Measurements from ENCODE around the gene FSTL4. TPM values are rescaled to one million over a fixed set of nuclear protein-coding genes. Genes with fewer than 3 reads are reported as not detected.
"Not testable (repeated sequence)": the region's sequence is repeated elsewhere in the genome, so short reads cannot be mapped to it uniquely, and the experiment has no call there.

The FSTL4 gene
- total RNA-seq, 2 donors from 2014 or later: not detected

DNA sequence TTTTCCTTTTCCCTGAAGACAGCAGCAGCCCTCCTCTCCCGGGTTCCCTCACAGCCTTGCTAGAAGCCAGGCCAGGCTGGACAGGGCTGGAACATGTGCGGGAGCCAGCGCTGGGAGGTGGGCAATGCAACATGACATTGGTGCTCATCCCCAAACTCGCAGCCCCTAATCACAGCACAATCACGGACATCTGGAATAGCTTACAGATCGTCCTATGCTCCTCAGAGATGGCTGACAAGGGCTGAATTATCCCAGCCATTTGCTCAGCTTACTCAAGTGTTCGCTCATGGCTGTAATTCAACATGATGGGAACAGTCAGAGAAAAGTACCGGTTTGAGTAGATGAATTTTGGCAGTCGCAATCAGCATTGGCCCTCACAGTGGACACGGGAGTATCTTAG lies 49.8 kb downstream of the FSTL4 start:
- H3K4me1 Mint-ChIP-seq (ENCODE audit: low read depth in 2 of 2): no peaks in the 10 kb centered on the region
- H3K27me3 Mint-ChIP-seq: peaks cover 19 to 29% of the 10 kb centered on the region in 2 donors
- ATAC-seq (no peak), DNase-seq (ENCODE audit: low spot score) (no peak)
- H3K9me3 Mint-ChIP-seq: no peaks in the 10 kb centered on the region
- H3K4me3 Mint-ChIP-seq: no peak overlapping the region
- H3K36me3 Mint-ChIP-seq: no peaks in the 10 kb centered on the region
- no peak overlapping the region for H3K27ac Mint-ChIP-seq

DNA sequence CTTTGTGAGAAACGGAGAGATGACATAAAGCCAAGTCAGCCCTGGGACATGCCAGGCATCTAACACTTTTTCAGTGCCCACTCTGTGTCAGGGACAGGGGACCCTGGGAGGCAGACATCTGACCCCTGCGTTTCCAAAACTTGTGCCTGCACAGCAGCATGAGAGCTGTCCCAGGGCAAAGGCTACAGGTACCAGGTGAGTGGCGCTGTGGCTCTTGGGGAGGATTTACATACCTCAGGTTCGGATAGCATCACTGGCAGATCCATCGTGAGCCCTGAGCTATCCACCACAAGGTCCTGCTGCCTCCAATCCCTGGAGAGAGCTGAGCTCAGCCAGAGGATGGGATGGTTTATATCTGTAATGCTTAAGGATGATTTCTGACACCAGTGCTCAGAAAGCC lies 52.4 kb downstream of the FSTL4 start:
- DNase-seq (ENCODE audit: low spot score): no peak
- Mint-ChIP-seq H3K4me3 (no peak overlapping the region), H3K36me3 (no peaks in the 10 kb centered on the region), H3K27ac (no peak overlapping the region), H3K4me1 (ENCODE audit: low read depth in 2 of 2) (no peaks in the 10 kb centered on the region), H3K9me3 (no peaks in the 10 kb centered on the region), H3K27me3 (peaks cover 20 to 24% of the 10 kb centered on the region in 2 donors)
- ATAC-seq: peak in 1 of 2 donors; percentile 26

DNA sequence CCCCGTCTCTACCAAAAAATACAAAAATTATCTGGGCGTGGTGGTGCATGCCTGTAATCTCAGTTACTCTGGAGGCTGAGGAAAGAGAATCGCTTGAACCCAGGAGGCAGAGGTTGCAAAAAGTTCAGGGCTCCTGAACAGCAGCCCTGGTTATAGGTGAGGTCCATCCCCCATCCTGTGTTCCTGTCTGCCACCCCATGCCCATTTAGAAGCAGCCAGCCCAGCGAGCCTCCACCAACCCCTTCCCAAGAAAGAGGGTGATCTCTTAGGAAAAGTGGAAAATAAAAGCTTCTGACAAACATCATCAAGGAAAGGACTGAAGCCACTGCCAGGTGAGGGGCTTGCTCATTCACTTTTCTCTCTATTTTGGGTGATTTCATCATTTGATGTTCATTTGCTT lies 55.8 kb downstream of the FSTL4 start:
- ATAC-seq (no peak), DNase-seq (ENCODE audit: low spot score) (no peak)
- Mint-ChIP-seq H3K9me3 (no peaks in the 10 kb centered on the region), H3K4me1 (ENCODE audit: low read depth in 2 of 2) (no peaks in the 10 kb centered on the region), H3K36me3 (no peaks in the 10 kb centered on the region), H3K27me3 (peaks cover 24 to 46% of the 10 kb centered on the region in 2 donors), H3K27ac (no peak overlapping the region), H3K4me3 (no peak overlapping the region)

DNA sequence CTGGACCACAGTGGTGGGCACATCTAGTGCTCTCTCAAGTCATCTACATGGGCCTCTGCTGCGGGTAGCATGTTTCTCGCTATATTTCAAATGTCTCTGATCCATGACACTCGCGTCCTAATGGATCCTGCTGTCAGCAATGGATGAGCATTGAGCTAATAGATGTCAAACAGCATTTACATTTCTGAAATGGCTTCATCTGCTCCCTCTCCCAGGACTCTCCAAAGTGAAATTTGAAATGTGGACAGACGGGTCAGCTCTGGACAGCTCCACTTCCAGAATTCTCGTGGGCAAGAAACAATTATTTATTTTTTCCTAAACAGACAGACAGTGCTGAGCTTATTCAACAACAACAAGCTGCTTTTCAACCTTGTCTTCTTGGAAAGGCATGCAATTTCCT lies 58.1 kb downstream of the FSTL4 start:
- Mint-ChIP-seq H3K27me3 (peaks cover 26 to 65% of the 10 kb centered on the region in 2 donors), H3K36me3 (no peaks in the 10 kb centered on the region), H3K4me3 (no peak overlapping the region), H3K4me1 (ENCODE audit: low read depth in 2 of 2) (no peaks in the 10 kb centered on the region), H3K9me3 (no peaks in the 10 kb centered on the region), H3K27ac (no peak overlapping the region)
- DNase-seq (ENCODE audit: low spot score) (no peak), ATAC-seq (no peak)

DNA sequence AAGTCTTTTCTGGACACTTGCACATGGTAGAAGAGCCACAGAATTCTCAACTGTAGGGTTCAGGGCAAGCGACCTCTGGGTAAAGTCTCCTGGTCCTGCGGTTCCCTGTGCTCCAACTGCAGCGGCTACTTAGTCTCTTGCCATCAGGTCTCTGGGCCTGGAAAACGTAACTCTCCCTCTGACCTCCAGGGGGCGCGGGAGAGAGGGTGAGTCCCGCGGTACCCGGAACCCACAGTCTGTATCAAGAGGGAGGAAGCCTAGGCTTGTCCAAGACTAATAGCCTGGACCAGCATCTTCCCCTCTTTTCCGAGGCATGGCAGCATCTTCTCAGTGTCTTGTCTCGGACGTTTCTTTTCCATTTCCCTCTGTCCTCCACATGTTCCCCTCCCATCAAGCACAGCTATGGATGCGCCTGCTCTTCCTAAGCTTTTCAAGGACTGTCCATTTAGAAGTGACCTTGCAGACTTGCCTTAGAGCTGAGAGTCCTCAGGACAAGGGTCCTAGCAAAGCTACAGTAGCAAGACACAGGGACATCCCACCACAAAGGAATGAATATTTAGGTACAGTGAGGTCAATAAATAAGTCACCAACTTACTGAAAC lies 59.3 kb downstream of the FSTL4 start:
- peak; percentile 62 to 73 for ATAC-seq
- no peak overlapping the region for H3K27ac Mint-ChIP-seq
- no peaks in the 10 kb centered on the region for H3K9me3 Mint-ChIP-seq
- DNase-seq (ENCODE audit: low spot score): no peak
- H3K4me3 Mint-ChIP-seq: no peak overlapping the region
- no peaks in the 10 kb centered on the region for H3K4me1 Mint-ChIP-seq (ENCODE audit: low read depth in 2 of 2)
- no peaks in the 10 kb centered on the region for H3K36me3 Mint-ChIP-seq
- peaks cover 22 to 68% of the 10 kb centered on the region in 2 donors for H3K27me3 Mint-ChIP-seq

DNA sequence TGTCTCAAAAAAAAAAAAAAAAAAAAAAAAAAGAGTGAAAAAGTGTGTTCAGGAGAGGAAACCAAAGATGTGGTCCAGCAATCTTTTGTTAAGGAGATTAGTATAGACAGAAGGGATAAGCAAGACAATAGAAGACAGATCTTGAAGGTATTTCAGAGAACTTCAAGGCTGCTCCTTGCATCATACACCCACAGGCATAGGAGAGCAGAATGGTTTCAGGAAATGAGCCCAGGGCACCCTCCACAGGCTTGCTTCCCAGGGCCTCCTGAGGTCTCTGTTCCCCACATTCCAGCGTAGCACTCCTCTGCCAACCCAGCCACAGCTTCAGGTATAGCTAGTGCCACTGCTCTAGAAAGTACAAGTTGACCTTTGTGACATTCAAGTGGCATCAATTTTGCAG lies 65.8 kb downstream of the FSTL4 start:
- Mint-ChIP-seq H3K27me3 (peaks cover 32 to 72% of the 10 kb centered on the region in 2 donors), H3K9me3 (no peaks in the 10 kb centered on the region), H3K27ac (no peak overlapping the region), H3K36me3 (no peaks in the 10 kb centered on the region), H3K4me3 (no peak overlapping the region), H3K4me1 (ENCODE audit: low read depth in 2 of 2) (no peaks in the 10 kb centered on the region)
- DNase-seq (ENCODE audit: low spot score) (no peak), ATAC-seq (no peak)

DNA sequence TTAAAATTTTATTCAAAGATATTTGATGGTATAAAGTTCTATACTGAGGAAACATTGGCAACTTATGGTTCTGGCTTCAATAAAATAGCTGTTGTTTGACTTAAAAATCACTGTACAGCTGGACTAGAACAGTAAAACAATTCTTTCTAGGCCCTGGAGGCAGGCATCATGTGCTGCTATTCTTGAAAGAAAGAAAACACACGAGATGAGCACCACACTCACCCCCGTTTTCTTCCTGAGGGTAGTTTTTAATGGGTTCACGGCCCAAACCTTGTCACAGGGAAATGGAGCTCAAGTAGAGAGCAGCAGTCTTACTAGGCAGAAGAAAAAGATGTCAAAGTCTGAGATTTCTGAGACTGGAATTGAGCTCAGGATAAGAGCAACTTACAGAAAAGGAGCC lies 68.0 kb downstream of the FSTL4 start:
- DNase-seq (ENCODE audit: low spot score) (no peak), ATAC-seq (no peak)
- Mint-ChIP-seq H3K4me1 (ENCODE audit: low read depth in 2 of 2) (no peaks in the 10 kb centered on the region), H3K27ac (no peak overlapping the region), H3K4me3 (no peak overlapping the region), H3K36me3 (no peaks in the 10 kb centered on the region), H3K9me3 (no peaks in the 10 kb centered on the region), H3K27me3 (peaks cover 34 to 70% of the 10 kb centered on the region in 2 donors)

DNA sequence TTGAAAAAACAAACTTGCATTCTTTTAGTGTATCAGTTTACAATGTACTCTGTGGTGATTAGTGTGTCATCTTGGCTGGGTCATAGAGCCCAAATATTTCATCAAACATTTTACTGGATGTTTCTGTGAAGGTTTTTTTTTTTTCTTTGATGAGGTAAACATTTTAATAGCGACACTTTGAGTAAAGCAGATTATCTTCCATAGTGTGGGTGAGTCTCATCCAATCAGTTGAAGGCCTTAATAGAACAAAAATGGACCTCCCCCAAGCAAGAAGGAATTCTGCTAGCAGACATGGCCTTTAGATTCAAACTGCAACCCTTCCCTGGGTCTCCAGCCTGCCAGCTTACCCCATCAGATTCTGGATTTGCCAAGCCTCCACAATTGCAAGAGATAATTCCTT lies 72.5 kb downstream of the FSTL4 start:
- Mint-ChIP-seq H3K4me3 (no peak overlapping the region), H3K27ac (no peak overlapping the region), H3K9me3 (no peaks in the 10 kb centered on the region), H3K27me3 (peaks cover 31 to 63% of the 10 kb centered on the region in 2 donors), H3K36me3 (no peaks in the 10 kb centered on the region), H3K4me1 (ENCODE audit: low read depth in 2 of 2) (no peaks in the 10 kb centered on the region)
- ATAC-seq: no peak
- no peak for DNase-seq (ENCODE audit: low spot score)

DNA sequence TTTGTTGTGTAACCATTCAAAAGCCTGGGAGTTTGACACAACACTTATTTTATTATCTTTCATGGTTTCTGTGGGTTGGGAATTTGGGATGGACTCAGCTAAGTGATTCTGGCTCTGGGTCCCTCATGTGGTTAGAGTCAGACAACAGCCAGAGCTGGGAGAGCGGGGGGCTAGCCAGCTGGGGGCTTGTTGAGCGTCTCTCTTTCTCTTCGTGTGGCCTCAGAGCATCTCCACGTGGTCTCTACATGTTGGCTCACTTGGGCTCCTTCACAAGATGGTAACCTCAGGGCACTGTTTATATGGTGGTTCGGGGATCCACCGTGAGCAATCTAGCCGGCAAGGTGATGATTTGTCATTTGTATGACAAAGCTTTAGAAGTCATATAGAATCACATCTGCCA lies 73.6 kb downstream of the FSTL4 start:
- H3K36me3 Mint-ChIP-seq: no peaks in the 10 kb centered on the region
- peaks cover 34 to 63% of the 10 kb centered on the region in 2 donors for H3K27me3 Mint-ChIP-seq
- DNase-seq (ENCODE audit: low spot score): no peak

DNA sequence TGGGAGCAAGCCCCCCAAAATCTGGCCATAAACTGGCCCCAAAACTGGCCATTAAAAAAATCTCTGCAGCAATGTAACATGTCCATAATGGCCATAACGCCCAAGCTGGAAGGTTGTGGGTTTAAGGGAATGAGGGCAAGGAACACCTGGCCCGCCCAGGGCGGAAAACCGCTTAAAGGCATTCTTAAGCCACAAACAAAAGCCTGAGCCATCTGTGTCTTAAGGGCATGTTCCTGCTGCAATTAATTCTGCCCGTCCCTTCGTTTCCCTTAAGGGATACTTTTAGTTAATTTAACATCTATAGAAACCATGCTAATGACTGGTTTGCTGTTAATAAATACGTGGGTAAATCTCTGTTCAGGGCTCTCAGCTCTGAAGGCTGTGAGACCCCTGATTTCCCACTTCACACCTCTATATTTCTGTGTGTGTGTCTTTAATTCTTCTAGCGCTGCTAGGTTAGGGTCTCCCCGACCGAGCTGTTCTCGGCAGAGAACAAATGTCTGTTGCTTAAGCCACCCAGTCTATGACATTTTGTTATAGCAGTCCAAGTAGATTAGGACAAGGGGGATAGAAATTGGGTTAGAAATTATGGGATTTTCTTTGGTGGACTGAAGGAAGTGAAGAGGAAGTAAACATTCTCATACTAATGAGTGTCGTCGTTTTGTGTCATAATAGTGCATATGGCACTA lies 77.0 kb downstream of the FSTL4 start:
- not testable (repeated sequence) for H3K4me1 Mint-ChIP-seq (ENCODE audit: low read depth in 2 of 2); DNase-seq (ENCODE audit: low spot score); ATAC-seq; H3K9me3 Mint-ChIP-seq; H3K27ac Mint-ChIP-seq; H3K4me3 Mint-ChIP-seq; H3K36me3 Mint-ChIP-seq
- peaks cover 18 to 34% of the 10 kb centered on the region in 2 donors for H3K27me3 Mint-ChIP-seq

More for the DNA sequence above, 73.6 kb downstream of the FSTL4 start:
- Mint-ChIP-seq H3K4me3 (no peak overlapping the region), H3K9me3 (no peaks in the 10 kb centered on the region), H3K27ac (no peak overlapping the region), H3K4me1 (ENCODE audit: low read depth in 2 of 2) (no peaks in the 10 kb centered on the region)
- ATAC-seq: no peak

DNA sequence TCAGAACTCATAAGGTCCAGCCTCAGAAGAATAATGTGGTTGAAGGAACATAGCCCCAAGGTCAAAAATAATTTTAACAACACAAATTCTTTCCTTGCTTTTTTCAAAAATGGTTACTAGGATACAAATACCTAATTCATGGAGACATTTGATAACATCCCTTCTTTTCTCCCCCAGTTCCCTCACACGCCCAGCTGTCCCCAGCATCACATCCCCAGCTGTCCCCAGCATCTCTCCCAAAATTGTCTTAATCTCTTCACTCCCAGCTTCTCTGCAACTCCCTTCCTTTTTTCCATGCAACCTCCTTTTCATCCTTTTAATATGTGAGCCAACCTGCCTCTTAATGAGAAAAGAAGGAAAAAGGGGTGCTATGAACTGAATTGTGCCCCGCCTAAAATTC lies 77.8 kb downstream of the FSTL4 start:
- Mint-ChIP-seq H3K4me1 (ENCODE audit: low read depth in 2 of 2) (no peaks in the 10 kb centered on the region), H3K36me3 (no peaks in the 10 kb centered on the region), H3K9me3 (no peaks in the 10 kb centered on the region), H3K27me3 (peaks cover 16 to 27% of the 10 kb centered on the region in 2 donors), H3K4me3 (no peak overlapping the region), H3K27ac (no peak overlapping the region)
- ATAC-seq: no peak
- no peak for DNase-seq (ENCODE audit: low spot score)

DNA sequence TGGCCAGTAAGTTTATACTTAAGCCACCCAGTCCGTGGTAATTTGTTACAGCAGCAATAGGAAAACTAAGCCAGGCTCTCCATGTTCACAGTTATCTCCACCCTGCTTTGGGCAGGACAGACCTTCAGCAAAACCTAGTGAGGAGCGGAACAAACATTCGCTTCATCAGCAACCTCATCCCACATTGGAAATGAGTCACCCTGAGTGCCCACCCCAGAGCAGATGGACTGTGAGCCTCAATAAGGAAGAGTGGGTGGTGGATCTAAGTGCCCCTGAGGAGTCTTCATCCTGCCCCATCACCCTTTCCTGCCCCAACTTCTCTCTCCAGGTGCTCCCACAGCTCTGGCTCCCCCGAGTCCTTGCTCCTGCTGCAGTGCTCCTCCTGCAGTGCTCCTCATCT lies 78.8 kb downstream of the FSTL4 start:
- H3K4me1 Mint-ChIP-seq (ENCODE audit: low read depth in 2 of 2): no peaks in the 10 kb centered on the region
- H3K4me3 Mint-ChIP-seq: no peak overlapping the region
- H3K36me3 Mint-ChIP-seq: no peaks in the 10 kb centered on the region
- ATAC-seq (no peak), DNase-seq (ENCODE audit: low spot score) (no peak)
- no peak overlapping the region for H3K27ac Mint-ChIP-seq
- H3K9me3 Mint-ChIP-seq: no peaks in the 10 kb centered on the region
- H3K27me3 Mint-ChIP-seq: peaks cover 9 to 22% of the 10 kb centered on the region in 2 donors

DNA sequence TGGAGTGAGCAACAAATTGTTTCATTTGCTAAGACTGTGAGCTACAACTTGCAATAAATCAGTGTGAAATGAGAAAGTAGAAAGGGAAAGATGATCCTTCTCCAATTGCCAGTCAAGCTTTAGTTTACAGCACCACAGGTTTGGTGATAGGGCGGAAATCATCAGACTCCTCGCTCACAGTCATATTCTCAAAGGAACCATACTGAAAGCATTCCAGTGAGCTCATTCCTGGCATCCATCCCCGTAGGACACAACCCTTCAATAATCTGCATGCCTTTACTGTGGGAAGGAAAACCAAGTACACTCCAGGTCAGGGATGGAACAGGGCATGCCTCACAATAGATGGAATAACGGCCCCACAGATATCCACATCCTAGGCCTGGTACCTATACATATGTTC lies 80.7 kb downstream of the FSTL4 start:
- Mint-ChIP-seq H3K4me1 (ENCODE audit: low read depth in 2 of 2) (no peaks in the 10 kb centered on the region), H3K4me3 (no peak overlapping the region), H3K27me3 (peaks cover 6 to 7% of the 10 kb centered on the region in 2 donors), H3K36me3 (no peaks in the 10 kb centered on the region), H3K27ac (no peak overlapping the region), H3K9me3 (no peaks in the 10 kb centered on the region)
- DNase-seq (ENCODE audit: low spot score) (no peak), ATAC-seq (no peak)

DNA sequence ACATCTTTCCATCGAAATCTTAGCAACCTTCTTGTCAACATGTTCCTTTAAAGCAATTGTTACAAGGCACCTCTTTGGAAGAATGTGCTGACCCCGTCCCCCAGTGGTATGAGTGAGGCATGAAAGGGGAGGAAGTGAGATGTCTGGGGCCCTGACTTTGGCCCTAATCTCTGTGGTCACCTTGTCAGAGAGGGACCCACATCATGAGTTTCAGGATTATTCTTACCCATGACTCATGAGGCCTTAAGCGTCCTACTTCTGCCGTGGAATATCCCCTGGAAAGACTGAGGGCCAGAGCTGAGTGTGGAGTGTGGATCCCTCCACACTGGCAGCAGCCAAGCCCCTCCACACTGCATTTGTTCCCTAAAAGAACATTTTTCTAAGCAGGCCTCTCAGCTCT lies 81.2 kb downstream of the FSTL4 start:
- ATAC-seq: peak in 1 of 2 donors; percentile 31
- H3K4me3 Mint-ChIP-seq: no peak overlapping the region
- H3K36me3 Mint-ChIP-seq: no peaks in the 10 kb centered on the region
- no peak for DNase-seq (ENCODE audit: low spot score)
- H3K27ac Mint-ChIP-seq: no peak overlapping the region
- no peaks in the 10 kb centered on the region for H3K9me3 Mint-ChIP-seq
- H3K4me1 Mint-ChIP-seq (ENCODE audit: low read depth in 2 of 2): no peaks in the 10 kb centered on the region
- H3K27me3 Mint-ChIP-seq: peaks cover 6 to 7% of the 10 kb centered on the region in 2 donors
